MM.1S (cell line): ENCODE results near the gene APBA1.

ENCODE experiments used
- DNase-seq: peaks from one replicate; pipeline ENCODE4 v3.0.0-alpha.2; 2015
- H2AFZ ChIP-seq: fragments of 300-600 bp; sonication (generic); 2 replicates; pipeline ENCODE4 v1.6.0; 2016; ENCODE audit warnings: antibody characterized with exemption, low read length
- H3F3A ChIP-seq: fragments of 300-600 bp; sonication (generic); 2 replicates; pipeline ENCODE4 v1.6.1; 2016; ENCODE audit warnings: mild to moderate bottlenecking, antibody characterized with exemption, low read length, moderate library complexity, mixed read lengths; ENCODE audit not compliant: insufficient read depth
- H3K27ac ChIP-seq: fragments of 300-600 bp; sonication (generic); 2 replicates; pipeline ENCODE4 v1.5.1; 2016; ENCODE audit warnings: mild to moderate bottlenecking, low read length
- H3K27me3 ChIP-seq: fragments of 300-600 bp; sonication (generic); replicated peaks from 2 replicates; pipeline ENCODE4 v1.6.0; 2016; ENCODE audit warnings: low read length; ENCODE audit not compliant: insufficient read depth
- H3K36me3 ChIP-seq: fragments of 300-600 bp; sonication (generic); replicated peaks from 2 replicates; pipeline ENCODE4 v1.6.1; 2016; ENCODE audit warnings: mild to moderate bottlenecking, low read length, mixed read lengths; ENCODE audit not compliant: insufficient read depth
- H3K4me1 ChIP-seq: fragments of 300-600 bp; sonication (generic); 2 replicates; pipeline ENCODE4 v1.6.1; 2016; ENCODE audit warnings: low read length, mixed read lengths
- H3K4me2 ChIP-seq: fragments of 300-600 bp; sonication (generic); 2 replicates; pipeline ENCODE4 v1.6.0; 2016; ENCODE audit warnings: low read depth, low read length
- H3K4me3 ChIP-seq: fragments of 300-600 bp; sonication (generic); 2 replicates; pipeline ENCODE4 v1.5.1; 2016; ENCODE audit warnings: low read length, mixed read lengths
- H3K79me2 ChIP-seq: fragments of 300-600 bp; sonication (generic); 2 replicates; pipeline ENCODE4 v1.6.1; 2016; ENCODE audit warnings: mixed run types, low read length, mixed read lengths
- H3K9ac ChIP-seq: fragments of 300-600 bp; sonication (generic); 2 replicates; pipeline ENCODE4 v1.6.1; 2016; ENCODE audit warnings: low read length, mixed read lengths
- H3K9me2 ChIP-seq: fragments of 300-600 bp; sonication (generic); replicated peaks from 2 replicates; pipeline ENCODE4 v1.6.1; 2016; ENCODE audit warnings: mild to moderate bottlenecking, low read length, mixed read lengths; ENCODE audit not compliant: insufficient read depth
- H3K9me3 ChIP-seq: fragments of 300-600 bp; sonication (generic); replicated peaks from 2 replicates; pipeline ENCODE4 v1.6.1; 2016; ENCODE audit warnings: mild to moderate bottlenecking, low read length, mixed read lengths; ENCODE audit not compliant: insufficient read depth
- H4K20me1 ChIP-seq: fragments of 300-600 bp; sonication (generic); 2 replicates; pipeline ENCODE4 v1.6.1; 2016; ENCODE audit warnings: mild to moderate bottlenecking, low read length, moderate library complexity, mixed read lengths; ENCODE audit not compliant: insufficient read depth
- EZH2 ChIP-seq: fragments of 300-600 bp; sonication (generic); optimal IDR thresholded peaks from 2 replicates; pipeline ENCODE3; 2017; ENCODE audit warnings: low read depth, mild to moderate bottlenecking, antibody characterized with exemption, low read length, mixed read lengths
- EZH2phosphoT487 ChIP-seq: fragments of 300-600 bp; sonication (generic); IDR thresholded peaks from 2 replicates; pipeline ENCODE4 v1.6.1; 2018; ENCODE audit warnings: antibody characterized with exemption, low read length
- TF ChIP-seq, protein P1 (sequence below): fragments of 300-600 bp; sonication (generic); IDR thresholded peaks from 2 replicates; pipeline ENCODE4 v1.5.1; 2016; ENCODE audit warnings: antibody characterized with exemption, low read length, mixed read lengths

Gene APBA1

GRCh38 chr9:69472101-69472620 lies 200.0 kb downstream of the APBA1 start:
- Histone ChIP-seq H3K36me3 (no peaks in the 10 kb centered on the region), H3F3A (peaks cover 9% of the 10 kb centered on the region), H3K27ac (no peak overlapping the region), H3K9ac (no peak overlapping the region), H3K27me3 (no peaks in the 10 kb centered on the region), H2AFZ (no peak overlapping the region), H3K79me2 (no peaks in the 10 kb centered on the region), H3K9me3 (no peaks in the 10 kb centered on the region), H3K4me2 (no peak overlapping the region), H3K4me1 (peaks cover 25% of the 10 kb centered on the region), H3K9me2 (no peaks in the 10 kb centered on the region), H3K4me3 (no peak overlapping the region), H4K20me1 (no peaks in the 10 kb centered on the region)
- TF ChIP-seq EZH2, result no peak
- TF ChIP-seq EZH2phosphoT487, result no peak
- TF ChIP-seq, protein P1, sequence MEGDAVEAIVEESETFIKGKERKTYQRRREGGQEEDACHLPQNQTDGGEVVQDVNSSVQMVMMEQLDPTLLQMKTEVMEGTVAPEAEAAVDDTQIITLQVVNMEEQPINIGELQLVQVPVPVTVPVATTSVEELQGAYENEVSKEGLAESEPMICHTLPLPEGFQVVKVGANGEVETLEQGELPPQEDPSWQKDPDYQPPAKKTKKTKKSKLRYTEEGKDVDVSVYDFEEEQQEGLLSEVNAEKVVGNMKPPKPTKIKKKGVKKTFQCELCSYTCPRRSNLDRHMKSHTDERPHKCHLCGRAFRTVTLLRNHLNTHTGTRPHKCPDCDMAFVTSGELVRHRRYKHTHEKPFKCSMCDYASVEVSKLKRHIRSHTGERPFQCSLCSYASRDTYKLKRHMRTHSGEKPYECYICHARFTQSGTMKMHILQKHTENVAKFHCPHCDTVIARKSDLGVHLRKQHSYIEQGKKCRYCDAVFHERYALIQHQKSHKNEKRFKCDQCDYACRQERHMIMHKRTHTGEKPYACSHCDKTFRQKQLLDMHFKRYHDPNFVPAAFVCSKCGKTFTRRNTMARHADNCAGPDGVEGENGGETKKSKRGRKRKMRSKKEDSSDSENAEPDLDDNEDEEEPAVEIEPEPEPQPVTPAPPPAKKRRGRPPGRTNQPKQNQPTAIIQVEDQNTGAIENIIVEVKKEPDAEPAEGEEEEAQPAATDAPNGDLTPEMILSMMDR, result no peak
- no peak for DNase-seq

GRCh38 chr9:69471433-69471832 lies 200.7 kb downstream of the APBA1 start:
- Histone ChIP-seq H3K9me2 (no peaks in the 10 kb centered on the region), H3K4me1 (peaks cover 23% of the 10 kb centered on the region), H3K79me2 (no peaks in the 10 kb centered on the region), H3K9ac (no peak overlapping the region), H3K36me3 (no peaks in the 10 kb centered on the region), H3K4me3 (no peak overlapping the region), H3K9me3 (no peaks in the 10 kb centered on the region), H2AFZ (no peak overlapping the region), H3K27me3 (no peaks in the 10 kb centered on the region), H4K20me1 (no peaks in the 10 kb centered on the region), H3K4me2 (no peak overlapping the region), H3K27ac (no peak overlapping the region), H3F3A (peaks cover 9% of the 10 kb centered on the region)
- TF ChIP-seq, protein P1, result no peak
- no peak for TF ChIP-seq EZH2
- no peak for TF ChIP-seq EZH2phosphoT487
- DNase-seq, result no peak

DNA sequence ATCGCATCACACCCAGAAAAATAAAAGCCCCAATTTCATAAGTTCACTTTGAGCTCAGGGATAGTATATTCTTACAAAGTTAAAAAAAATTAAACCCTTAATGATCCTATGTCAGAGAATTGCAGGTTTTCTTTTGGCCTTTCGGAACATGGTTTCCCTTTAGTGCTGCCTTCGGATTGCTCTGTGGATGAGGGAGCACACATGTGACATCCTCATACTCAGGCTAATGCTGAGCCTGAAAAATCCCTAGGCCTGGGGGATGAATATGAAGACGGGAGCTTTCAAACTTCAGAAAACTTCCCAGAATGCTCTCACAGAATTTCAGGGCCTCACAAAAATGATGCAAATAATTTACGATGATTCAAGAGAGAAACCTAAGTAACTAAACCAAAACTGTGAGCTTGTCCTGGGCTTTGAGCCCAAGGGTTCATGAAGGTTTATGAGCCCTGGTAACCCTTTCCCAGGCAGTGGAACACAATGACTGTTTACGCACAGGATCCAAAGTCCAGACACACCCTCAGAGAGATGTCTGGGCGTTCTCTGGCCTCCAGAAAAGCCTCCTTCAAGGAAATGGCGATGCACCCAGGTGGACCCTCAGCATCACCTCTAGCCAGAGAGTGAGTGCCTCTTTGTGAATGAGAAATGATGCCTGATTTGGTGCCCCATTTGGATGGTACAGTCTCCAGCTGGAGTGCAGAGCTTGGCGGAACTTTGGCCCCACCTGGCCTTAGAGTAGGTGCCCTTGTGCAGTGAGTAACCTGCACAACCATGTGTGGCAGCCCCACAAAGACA lies 201.8 kb downstream of the APBA1 start:
- H3K9me2 ChIP-seq, result no peaks in the 10 kb centered on the region
- TF ChIP-seq EZH2 (no peak), EZH2phosphoT487 (no peak)
- TF ChIP-seq, protein P1, result no peak
- no peak for DNase-seq
- H3F3A ChIP-seq, result no peaks in the 10 kb centered on the region
- H3K9me3 ChIP-seq, result no peaks in the 10 kb centered on the region
- no peaks in the 10 kb centered on the region for H3K79me2 ChIP-seq
- H3K27ac ChIP-seq, result no peak overlapping the region
- no peak overlapping the region for H3K4me3 ChIP-seq
- H2AFZ ChIP-seq, result no peak overlapping the region
- no peak overlapping the region for H3K9ac ChIP-seq
- H3K36me3 ChIP-seq, result no peaks in the 10 kb centered on the region
- H3K4me2 ChIP-seq, result no peak overlapping the region
- H4K20me1 ChIP-seq, result no peaks in the 10 kb centered on the region
- no peaks in the 10 kb centered on the region for H3K27me3 ChIP-seq
- H3K4me1 ChIP-seq, result peaks cover 13% of the 10 kb centered on the region
